OCI-M1 (cell line): ENCODE results near the gene LRP1B.

Experiments used
- DNase-seq: peaks from one replicate; lab custom pipeline; 2025; lab: John Stamatoyannopoulos, UW

Gene LRP1B

DNA sequence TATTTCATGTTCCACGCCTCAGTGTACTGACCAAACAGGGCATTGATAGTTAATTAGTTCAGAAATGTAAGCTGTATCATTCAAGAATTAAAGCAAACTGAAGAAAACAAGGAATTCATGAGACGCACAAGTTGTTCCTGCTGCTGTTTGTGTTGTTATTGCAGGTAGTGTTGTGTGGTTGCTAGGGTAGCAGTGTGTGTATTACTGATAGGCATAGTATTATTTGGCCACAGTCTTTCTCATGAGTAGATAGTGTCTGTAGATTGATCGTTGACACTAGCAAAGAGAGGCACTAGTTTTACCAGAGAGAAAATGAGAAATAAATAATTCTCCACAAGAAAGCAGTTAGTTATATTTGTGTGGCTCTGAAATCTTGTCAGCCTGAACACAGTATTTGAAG is 548.6 kb downstream of the LRP1B start:
- no peak for DNase-seq

DNA sequence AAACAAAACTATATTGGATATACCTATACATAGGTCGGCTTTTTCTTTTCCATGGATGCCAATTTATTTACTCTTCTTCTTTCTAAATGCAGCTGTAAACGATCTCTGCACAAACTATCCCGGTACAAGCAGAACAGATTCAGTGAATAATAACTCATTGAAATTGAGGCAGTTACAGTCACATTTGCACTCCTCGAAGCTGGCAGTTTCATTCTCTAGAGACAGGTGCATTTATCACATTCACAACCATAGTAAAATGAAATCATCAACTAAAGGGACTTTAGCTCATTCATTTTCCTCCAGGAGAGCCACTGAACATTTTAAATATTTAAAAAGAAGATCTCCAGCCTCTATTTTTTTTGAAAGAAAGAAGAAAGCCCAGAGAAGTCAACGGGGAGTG is 551.7 kb downstream of the LRP1B start:
- no peak for DNase-seq

DNA sequence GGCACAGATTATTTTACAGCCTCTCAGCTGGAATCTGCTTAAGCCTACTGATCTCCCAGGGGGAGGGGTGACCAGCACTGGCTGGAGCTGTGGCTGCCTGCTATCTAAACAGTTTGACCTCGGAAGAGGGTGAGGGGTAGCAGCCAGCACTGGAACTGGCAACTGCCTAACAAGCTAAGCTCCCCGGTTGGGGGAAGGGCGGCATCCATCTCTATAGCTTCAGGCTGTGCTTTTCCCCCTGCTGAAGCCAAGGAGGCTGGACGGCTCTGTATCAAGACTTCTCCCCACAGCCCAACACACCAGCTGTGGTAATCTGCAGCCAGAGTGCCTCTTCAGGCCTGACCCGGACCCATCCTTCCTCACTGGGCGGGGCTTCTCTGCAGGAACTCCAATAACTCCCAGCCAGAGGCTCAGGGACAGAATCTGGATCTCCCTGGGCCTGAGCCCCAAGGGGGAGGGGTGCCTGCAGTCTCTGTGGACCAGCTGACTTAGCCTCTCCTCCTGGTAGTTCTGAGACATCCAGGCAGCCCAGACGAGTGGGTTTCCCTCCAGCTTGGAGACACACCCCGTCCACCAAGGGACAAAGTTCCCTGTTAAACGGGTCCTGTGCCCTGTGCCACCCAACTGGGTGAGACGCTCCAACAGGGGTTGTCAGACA is 560.2 kb downstream of the LRP1B start:
- peak; percentile 13 for DNase-seq

DNA sequence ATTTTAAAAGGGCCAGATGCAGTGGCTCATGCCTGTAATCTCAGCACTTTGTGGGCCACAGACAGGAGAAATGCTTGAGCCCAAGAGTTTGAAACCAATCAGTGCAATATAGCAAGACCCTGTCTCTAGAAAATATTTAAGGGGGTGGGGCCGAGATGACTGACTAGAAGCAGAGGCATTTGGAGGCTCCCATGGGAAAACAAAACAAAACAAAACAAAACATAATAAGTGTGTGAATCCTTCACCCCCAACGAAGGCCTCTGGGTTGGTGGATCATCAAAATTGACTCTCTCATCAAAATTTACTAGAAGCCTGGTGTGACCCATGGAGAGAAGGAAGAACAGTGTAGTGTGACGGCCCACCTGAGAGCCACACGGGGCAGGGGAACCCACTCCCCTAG is 560.9 kb downstream of the LRP1B start:
- no peak for DNase-seq

DNA sequence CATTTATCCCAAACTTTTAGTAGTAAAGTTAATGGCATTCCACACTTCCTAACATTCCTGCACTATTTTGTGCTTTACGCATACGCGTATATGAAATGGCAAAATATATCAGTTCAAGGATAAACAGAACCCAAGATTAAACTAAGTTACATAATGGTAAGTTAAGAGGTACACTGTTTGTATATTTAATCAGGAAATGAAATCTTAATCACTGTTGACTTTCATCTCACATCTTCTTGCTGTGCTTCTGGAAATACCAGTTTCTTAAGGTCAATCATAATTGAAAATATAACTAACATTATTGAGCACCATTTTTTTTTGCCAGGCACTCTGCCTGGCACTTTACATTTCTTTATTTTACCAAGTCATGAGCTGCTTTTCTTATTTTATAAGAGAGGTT is 565.2 kb downstream of the LRP1B start:
- DNase-seq: no peak

DNA sequence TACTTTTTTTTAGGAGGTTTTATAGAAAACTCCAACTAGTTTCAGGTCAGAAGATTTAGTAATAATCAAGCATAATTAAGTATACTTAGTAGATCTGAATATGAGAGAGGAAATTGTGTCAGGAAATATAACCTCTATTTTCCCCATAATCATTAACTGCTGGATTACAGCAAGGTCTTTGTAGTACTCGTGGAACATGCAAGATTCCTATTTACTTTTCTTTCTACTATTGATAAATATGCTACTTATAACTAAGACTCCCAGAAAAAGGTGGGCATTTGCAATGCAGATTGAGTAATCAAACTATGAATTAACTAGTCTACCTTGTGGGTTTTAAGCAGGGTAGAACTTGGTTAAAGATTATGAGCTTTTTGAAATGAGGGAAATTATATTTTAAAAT is 570.1 kb downstream of the LRP1B start:
- DNase-seq: no peak

DNA sequence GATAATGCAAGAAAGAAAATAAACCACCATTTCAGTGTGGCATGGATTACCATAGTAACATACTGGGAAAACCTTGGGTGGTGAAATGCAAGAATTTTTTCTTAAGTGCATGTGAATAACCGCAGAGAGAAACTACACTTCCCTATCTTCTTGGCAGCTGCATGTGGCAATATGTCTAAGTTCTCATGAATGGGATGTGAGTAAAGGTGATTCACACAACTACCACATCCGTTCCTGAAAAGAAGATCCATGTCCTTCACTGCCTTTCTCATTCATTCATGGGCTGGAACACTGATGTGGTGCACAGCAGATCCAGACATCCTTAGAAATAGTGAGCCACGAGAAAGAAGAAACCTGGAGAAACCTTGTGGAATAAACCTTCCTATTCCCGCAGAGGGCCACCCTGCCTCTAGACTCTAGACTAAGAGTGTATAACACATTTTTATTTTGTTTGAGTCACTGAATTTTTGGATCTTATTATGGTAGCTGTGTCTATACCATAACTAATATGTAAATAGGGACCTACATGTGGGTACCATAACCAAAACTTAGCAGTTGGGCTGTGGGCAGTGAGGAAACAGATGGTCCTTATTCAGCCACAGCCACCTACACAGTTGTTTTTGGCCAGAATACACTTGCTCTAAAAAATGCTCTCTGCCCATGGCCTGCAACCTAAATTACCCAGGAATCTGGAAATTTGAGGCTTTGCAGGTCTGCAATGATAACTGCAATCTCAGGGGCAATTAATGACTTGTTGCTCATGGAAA is 573.3 kb downstream of the LRP1B start:
- DNase-seq: peak; percentile 51

DNA sequence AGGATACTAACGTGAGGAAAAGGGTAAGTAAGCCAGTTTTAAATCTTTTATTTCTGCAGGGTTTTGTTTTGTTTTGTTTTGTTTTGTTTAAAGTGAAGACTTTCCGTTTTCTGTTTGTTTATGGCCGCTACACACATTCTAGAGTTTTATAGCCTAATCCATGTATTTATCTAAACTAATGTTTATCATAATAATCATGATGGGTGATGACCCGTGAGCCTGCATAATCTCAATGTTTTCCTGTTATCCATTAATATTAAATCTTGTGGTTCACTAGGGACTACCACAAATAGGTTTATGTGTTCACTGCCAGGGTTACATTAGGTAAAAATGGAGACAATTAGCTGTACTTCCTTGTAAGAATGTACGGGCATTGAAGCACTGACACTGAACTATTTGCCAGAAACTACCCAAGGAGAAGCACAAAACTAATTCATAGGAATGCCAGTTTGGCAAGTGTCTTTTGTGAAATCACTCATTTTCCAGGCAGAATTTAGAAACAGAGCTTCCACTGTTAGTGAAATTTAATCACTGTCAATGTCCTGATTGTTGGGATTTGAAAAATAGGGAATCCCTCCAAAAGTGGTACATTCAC is 574.8 kb downstream of the LRP1B start:
- DNase-seq: no peak

DNA sequence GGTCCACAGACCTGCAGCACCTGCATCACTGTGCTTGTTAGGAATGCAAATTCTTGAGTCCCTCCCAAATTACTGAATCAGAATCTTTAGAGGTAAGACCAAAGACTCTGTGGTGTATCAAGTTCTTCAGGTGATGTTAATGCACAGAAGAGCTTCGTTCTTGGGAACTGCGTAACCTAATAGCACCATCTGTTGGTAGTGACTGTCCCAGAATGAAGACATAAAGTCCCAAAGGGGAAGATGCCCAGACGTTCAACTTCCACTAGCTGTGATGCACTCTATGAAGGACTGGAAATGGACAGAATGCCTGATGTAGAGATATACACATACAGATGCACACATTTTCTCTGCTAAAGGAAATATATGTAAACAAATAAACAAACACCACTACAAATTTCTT is 576.0 kb downstream of the LRP1B start:
- peak; percentile 81 for DNase-seq

DNA sequence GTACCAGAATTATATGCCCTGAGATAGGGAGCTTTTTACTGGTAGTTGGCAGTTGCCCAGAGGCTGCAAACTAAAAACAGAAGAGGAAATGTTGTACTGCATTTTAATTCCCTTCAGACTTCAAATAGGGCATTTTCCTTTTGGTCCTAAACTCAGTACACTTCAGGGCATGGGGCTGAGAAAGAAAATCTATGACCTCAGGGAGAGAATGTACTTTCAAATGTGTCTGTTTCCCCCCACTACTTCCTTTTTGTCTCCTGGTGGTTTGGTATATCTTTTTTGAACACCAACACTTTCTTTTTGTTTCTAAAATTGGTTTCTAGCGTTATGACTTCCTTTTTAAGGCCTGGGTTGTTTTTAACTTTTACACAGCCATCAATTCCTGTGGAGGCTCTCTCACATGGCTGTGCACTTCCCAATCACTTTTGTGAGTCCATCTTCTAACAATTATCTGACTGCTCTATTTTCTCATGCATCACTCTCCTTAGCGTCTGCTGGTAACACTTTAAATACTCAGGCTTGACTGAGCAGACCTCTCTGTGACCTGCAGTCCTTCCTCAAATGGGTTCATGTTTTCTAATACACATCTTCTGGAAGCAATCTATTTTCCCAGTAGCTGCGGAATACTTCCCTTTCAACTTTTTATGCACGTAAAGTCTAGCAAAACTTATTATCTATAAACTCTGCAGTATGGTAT is 596.0 kb downstream of the LRP1B start:
- peak; percentile 69 for DNase-seq

DNA sequence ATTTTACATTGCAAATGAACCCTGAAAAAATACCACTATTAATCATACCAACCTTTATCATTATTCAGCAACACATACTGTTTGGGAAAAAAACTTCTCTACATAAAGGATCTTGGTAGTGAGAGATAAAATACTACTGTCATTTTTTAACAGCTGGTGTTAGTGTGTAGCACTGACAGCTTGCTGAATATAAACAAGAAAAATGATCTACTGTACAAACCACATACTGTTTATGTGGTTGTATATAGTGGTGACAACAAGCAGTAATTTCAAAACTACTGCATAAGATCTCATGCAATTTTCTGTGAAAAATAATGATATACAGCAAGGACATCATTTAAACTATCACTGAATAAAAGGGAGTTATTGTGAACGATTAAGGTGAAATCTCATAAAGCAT is 601.2 kb downstream of the LRP1B start:
- DNase-seq: no peak

DNA sequence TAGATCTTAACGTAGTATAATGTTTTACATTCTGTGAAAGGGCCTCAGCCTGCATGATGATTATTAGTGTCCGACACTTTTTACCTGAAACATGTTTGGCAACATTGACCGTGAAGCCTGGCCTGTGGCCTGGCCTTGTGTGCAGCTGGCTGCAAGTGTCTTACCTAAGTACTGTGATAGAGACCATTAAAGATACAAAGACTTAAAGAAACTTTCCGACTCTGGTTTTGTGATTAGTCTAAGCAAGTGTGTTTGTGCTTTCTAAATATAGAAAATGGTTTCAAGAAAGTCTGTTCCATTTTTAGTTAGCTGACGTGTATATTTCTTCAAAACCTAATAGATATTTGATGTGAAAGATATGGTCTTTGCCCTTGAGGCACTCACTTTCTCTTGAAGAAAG is 601.8 kb downstream of the LRP1B start:
- DNase-seq: no peak

DNA sequence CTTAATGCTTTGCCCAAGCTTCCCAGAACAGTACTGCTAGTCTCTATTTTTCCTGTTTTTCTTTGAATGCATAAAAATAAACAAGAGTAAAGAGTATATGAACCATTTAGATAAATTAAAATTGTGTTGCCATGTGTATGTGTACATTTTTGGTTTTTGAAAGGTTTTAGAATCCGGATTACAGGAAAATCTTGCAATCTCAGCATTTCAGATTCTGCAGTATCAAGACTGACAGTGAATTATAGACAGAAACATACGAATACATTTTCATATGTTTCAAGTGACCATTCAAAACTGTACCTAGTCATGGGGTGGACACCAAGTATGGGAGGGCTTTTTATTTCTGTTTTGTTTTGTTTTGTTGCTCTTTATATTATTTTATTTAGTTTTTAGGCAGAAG is 604.1 kb downstream of the LRP1B start:
- no peak for DNase-seq

DNA sequence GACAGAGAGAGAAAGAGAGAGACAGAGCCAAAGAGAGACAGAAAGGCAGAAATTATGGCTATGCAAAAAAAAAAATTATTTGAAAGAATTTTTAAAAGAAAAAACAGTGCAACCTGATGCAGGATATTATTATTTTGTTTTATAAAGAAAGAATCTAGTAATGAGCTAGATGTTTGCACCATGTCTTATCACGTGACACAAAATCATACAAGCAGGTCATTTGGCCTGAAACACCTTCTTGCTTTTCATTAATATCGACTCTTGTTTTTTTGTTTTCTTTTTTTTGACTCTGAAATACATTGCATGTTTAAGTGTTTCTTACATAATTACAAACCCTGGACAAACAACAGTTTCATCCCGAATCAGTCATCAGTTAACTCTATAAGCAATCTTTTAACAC is 606.0 kb downstream of the LRP1B start:
- DNase-seq: no peak

DNA sequence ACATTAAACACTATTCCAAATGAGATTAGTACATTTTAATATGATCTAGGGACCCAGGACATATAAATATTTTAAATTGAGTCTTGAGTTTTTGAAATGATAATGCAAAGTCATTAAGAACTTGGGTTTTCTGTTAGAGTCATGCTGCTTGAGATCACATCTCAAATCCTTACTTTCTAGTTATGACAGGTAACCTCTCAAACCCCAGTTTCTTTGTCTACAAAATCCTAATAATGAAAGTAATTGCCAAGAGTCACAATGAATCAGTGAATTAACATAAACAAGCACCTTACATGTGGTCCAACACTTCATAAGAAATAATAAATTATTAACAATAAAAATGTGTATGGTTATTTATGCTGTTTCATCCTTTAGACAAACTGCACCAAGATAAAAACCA is 607.6 kb downstream of the LRP1B start:
- DNase-seq: no peak

DNA sequence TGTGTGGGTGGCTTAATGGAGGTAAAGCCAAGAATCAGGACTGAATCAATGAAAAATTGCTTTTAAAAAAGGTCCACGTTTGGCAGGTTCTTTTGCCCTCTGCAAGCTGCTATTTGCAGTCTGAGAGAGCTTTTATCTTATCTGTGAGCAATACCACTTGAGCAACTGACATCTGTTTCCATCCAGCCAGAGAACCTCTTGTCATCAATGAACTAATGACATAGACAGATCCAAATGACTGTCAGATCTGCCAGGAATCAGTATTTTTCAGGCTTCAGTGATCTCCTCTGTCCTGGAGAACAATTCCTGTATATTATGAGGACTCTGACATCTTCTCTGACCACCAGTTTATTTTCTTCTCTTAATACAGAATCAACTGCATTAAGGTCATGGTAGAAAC is 608.1 kb downstream of the LRP1B start:
- DNase-seq: peak; percentile 28

DNA sequence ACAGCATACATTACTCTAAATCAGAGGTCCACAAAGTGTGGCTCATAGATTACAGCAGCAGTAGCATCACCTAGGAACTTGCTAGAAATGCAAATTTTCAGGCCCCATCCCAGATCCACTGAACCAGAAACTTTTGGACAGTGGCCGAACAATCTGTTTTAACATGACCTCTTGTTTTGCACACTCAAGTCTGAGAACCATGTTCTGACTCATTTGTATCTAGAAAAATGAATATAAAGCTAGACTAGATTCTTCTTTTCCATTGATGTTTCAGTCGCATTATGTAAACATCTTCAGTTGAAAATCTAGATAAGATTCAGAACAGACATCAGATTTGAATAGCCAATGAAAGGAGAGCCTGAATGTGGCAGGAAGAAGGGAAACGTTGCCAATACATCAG is 608.8 kb downstream of the LRP1B start:
- DNase-seq: no peak

DNA sequence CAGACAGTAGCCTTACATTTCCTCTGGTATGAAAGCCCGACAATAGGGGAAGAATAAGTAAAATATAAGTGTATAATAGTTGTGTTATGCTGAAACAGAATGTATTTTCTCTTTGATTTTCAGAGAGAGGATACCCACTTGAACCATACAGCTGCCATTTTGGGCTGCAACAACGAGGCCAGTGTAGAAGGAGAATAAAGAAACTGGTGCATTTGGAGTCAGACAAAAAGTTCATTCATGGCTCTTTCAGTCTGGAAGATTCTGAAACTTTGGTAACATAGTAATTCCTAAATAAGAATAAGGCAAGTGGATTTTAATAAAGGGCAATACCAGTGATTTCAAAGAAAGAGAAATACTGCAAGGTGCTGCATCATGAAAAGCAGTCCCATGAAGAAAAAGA is 610.9 kb downstream of the LRP1B start:
- no peak for DNase-seq

DNA sequence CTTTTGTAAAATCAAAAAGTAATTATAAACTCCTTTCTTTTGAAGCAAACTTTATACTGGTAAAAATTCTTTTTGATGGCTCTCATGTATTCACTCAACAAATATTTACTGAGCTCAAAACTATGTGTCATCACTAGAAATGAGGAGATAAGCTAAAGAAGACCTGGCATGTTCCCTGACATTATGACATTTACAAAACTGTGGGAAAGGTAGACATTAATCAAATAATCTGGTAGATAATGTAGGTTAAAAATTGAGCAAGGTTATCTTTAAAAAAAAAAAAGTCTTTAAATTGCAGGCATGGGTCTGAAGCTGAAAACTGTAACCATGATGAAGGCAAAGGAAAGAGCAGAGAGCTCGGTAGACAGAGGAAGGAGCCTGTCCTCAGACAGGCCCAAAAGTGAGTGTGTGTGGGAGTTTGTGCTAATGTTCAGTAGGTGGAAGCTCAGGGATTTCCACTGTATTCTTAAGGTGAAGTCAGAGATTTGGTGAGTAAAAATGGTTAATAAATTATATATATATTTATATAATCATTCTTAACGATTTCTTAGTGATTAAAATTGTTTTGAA is 612.9 kb downstream of the LRP1B start:
- DNase-seq: no peak

DNA sequence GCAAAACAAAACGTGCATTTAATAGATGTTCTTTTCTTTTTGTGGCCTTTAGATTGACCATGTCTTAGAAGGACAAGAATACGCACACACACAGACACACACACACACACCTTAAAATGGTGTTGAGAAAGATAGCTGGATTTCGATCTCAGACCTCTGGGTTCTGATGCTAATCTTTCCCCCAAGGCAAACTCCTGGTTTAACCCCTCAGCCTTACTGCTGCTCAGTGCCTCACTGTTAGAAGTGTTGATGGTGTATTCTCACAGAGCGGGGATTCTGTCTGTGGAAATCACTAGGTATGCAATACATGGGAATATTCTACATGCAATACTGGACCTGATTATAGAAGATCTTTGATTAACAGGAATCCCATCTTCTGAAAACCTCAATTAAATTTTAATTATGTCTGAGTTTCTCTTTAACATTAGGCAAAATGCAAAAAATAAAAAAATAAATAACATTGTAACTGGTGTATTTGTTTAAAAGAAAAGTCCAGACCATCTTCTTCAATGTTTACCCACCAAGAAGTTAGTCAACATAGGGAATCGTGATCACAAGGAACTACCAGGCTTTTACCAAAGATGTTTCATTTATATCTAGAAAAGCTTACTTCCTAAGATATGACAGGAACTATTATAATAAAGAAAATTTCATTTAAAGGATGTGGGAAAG is 613.5 kb downstream of the LRP1B start:
- DNase-seq: no peak

DNA sequence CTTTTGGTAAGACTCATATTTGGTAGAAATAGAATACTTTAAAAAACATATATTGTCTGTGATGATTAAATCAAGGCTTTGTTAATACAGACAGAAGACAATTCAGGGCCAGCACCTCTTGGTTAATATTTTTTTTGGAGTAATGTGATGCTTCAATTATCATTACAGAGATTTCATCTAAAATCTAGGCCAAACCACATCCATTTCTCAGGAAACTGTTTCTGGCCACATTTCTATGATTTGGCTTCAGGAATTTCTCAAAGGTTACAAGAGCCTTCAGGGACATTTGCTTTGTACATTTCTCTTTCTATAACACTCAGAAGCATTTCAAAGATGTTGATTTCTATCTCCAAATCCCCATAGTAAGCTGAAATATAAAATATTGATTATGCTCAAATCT is 614.9 kb downstream of the LRP1B start:
- no peak for DNase-seq

DNA sequence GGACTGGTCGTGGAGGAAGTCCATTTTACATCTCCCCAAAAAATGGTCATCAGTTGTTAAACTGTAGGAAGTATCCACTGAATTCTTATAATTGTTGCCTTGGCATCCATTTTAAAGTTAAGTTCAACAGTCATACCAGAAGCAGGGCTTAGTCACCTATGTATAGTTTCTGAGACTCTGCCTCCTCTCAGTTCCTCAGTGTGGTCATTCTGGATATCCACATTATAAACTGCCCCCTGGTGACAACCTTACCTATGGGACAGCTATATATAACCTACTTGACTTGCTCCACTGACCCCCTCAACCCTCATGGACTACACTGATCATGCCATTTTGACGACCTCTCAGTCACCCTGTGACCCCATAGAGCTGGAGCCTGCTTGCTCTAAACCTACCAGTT is 617.0 kb downstream of the LRP1B start:
- peak; percentile 5 for DNase-seq
